Muscle of back (tissue), 13 donors: ENCODE data around the gene PIK3R3. TPM values are rescaled to one million over a fixed set of nuclear protein-coding genes. Genes with fewer than 3 reads are reported as not detected.

Experiments
- DNase-seq, 3 donors: peaks; one replicate each; pipeline versions ENCODE4 v3.0.0 to v3.0.0-alpha.2; 2013
- long read RNA-seq, 9 donors: transcript quantifications; one replicate each; lab custom pipeline, GENCODE V29; 2026
- polyA plus RNA-seq, 10 donors: library from polyadenylated mRNA; unstranded; fragments of 120-200 nt; gene quantifications; one replicate each; pipeline ENCODE4 v1.2.1, GENCODE V29; 2013; ENCODE audit not compliant: insufficient read length in 10 of 10

PIK3R3 gene
- 10 to 100 TPM; 12.5 to 21.9 (median 17.2) TPM for polyA plus RNA-seq
- long read RNA-seq, donor 1, full-length matches to known transcripts = 3 of 3 reads
- long read RNA-seq, donor 1, partial matches to known transcripts = 0 of 3 reads
- long read RNA-seq, donor 1, other reads (novel, unspliced or antisense) = 0 of 3 reads
- long read RNA-seq, donor 2 = 0 reads
- long read RNA-seq, donor 3 = 0 reads
- long read RNA-seq, donor 4, partial matches to known transcripts = 0 of 1 reads
- long read RNA-seq, donor 4, other reads (novel, unspliced or antisense) = 0 of 1 reads
- long read RNA-seq, donor 5, full-length matches to known transcripts = 3 of 3 reads
- long read RNA-seq, donor 5, partial matches to known transcripts = 0 of 3 reads
- long read RNA-seq, donor 5, other reads (novel, unspliced or antisense) = 0 of 3 reads
- long read RNA-seq, donor 6, full-length matches to known transcripts = 3 of 3 reads
- long read RNA-seq, donor 6, partial matches to known transcripts = 0 of 3 reads
- long read RNA-seq, donor 6, other reads (novel, unspliced or antisense) = 0 of 3 reads
- long read RNA-seq, donor 7, full-length matches to known transcripts = 1 of 1 reads
- long read RNA-seq, donor 7, partial matches to known transcripts = 0 of 1 reads
- long read RNA-seq, donor 7, other reads (novel, unspliced or antisense) = 0 of 1 reads
- long read RNA-seq, donor 8, full-length matches to known transcripts = 1 of 1 reads
- long read RNA-seq, donor 8, partial matches to known transcripts = 0 of 1 reads
- long read RNA-seq, donor 8, other reads (novel, unspliced or antisense) = 0 of 1 reads
- long read RNA-seq, donor 9 = 0 reads

DNA sequence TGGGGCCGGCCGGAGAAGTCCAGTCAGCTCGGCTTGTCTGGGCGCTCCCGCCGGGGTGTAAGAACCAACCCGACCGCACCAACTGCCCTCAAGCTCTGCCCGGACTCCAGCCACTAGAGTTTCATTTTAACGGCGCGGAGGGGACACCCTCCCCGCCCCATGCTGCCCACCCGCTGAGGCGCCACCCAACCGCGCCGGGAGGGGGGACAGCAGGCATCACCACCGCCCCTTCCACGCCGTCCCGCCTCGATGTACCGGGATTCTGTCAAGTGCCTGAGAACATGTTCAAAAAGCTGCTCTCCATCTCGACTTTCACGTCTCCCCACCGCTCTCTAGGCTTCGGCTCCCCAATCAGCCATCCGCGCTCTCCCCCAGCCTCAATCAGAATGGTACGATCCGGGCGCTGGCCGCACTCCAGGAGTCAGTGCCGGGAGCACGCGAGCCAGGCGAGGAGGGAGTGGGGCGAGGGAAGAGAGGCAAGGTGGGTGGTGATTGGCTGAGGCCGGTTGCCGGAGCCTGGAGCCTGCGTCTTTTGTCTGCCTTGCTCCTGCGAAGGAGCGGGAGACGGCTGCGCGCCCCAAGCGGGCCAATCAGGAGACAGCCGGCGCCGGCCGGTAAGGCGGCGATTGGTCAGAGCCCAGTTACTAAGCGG is at the start of gene PIK3R3:
TSS of gene PIK3R3 (minus strand) at position 101 of the 652 bp plus-strand sequence. CDS start 677 bp downstream, outside the sequence.
- peak; percentile 98 to 99 (median 99) for DNase-seq

DNA sequence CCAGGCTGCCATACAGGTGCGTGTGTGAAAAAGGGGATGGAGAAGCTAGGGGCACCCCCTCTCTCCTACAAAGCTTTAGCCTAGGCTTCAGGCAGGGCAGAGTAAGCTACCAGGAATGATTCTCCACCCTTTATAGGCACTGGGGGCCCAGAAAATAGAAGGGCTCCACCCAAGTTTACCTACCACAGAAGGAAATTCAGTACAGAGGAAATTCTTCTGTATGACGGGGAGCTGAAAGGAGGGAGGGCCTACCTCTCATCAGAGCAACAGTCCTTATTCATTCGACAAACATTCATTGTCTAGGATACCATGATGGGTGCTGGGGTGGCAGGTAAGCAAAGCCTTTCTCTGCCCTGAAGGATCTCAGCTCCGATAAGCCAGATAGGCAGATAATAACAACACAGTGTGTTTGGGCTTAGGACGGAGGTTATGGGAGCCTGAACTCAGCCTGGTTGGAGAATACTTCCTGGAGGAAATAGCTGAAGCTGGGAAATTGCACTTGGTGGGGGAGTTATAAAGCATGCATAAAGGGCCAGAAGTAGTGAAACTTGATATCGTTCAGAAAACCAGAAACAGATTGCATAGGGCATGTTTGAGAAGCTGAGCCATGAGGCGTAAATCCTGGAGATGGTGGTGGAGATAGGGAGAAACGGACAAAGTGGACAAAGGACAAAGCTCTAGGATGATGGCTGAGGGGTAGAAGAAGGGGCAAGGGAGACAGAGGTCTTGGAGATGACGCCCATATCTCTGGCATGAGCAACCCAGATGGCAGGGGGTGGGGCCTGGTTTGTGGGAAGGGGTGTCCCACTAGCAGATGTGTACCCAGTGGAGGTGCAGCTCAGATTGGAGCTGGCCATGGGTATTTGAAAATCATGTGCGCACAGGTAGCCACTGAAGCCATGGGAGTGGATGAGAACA is 49.2 kb upstream of the PIK3R3 start:
- DNase-seq = no peak

DNA sequence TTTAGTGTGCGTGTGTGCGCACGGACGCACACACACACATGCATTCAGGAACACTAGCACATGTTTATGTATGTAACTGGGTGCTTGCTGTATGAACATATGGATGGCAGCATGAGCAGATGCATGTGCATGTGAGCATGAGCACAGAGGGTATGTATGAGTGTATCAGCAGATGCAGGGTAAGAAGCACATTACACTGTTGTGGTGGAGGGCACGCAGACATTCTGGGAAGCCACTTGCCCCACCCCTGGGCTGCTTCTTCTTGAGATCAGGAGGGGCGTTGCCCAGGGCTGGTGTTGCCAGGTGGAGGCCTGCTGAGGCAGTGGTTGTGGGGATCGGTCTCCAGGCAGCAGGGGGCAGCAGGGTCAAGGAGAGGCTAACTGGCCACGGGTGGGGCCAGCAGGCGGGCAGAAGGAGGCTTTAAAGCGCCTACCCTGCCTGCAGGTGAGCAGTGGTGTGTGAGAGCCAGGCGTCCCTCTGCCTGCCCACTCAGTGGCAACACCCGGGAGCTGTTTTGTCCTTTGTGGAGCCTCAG is 47.7 kb upstream of the PIK3R3 start:
- DNase-seq = no peak

DNA sequence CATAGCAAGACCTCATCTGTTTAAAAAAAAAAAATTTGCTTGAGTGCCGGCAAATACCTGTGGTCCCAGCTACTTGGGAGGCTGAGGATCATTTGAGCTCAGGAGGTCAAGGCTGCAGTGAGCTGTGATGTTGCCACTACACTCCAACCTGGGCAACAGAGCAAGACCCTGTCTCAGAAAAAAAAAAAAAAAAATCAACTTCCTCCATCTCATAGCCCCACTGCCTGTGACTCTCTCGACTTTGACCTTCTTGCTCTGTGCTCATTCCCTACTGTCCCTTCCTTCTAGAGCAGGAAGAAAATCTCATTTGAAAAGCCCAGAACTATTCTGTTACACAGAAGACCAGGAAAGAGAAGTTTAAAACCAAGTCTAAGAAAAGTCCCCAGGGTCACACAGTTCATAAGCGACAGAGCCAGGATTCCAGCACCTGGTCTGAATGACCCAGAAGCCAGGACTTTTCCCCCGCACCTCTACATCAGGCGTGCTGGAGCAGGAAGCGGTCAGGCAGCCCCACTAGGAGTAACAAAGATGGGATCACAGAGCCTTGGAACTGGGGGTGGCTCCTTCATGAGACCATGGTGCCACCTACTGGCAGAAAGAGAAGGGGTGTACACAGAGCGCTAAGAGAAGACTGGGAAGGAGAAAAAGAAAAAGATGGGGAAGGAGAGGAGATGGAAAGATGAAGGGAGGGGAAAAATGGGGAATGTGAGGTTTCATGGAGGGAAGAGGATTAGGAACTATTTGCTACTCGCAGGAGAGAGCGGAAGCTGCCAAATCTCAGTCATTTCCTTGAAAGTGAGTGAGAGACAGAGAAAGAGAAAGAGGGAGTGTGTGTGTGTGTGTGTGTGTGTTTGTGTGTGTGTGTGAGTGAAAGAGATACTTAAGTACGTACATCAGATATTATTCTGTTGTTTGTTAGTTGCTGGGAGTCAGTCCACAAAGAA is 47.0 kb upstream of the PIK3R3 start:
- peak; percentile 84 to 93 (median 89) for DNase-seq

DNA sequence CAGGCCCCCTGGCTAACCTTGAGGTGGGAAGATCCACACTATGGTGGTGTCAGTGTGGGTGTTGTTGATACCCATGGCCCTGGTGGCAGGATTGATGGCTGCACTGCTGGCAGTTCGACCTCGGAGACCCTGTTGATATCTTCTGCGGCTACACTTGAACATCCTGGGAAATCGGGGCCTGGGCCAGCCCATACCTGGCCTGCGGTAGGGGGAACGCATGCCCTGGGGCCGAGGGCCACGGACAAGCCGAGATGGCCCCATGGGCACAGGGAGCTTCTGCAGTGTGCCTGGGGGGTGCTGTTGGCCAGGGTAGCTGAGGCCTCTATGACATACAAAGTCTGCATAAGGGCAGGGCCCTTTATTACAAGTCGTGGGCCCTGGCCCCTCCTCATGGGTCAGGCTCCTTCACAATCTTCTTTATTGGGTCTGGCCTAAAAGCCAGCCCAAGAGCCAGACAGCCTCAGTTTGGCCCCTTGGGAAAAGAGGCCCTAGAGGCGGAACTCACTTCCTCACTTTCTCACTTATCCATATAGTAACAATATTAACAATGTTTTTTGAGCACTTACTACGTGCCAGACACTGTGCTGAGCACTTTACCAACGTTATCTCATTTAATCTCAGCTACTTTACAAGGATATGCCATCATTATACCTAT is 43.9 kb upstream of the PIK3R3 start, which contains the start of gene P3R3URF:
TSS of gene P3R3URF (minus strand) at position 278 of the 655 bp plus-strand sequence. CDS start at position 261, 17 bp downstream.
- DNase-seq = no peak

DNA sequence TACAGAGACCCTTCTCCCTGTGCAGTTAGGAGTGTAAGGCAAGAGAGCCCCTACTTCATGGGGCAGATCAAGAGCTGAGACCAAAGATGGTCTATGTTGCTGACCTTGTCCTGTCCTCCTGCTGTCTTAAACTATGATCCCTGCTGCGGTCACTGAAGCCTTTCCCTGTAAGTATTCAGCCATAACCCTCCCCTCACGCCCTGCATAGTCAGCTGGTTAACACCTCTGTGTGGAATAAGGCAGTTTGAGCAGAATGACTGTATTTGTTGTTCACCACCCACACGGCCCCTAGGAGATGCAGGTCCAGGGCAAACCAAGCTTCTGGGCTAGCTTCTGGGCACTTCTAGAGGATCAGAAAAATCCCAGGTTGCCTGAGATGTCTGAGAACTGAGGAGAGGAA is 42.8 kb upstream of the PIK3R3 start:
- no peak for DNase-seq

DNA sequence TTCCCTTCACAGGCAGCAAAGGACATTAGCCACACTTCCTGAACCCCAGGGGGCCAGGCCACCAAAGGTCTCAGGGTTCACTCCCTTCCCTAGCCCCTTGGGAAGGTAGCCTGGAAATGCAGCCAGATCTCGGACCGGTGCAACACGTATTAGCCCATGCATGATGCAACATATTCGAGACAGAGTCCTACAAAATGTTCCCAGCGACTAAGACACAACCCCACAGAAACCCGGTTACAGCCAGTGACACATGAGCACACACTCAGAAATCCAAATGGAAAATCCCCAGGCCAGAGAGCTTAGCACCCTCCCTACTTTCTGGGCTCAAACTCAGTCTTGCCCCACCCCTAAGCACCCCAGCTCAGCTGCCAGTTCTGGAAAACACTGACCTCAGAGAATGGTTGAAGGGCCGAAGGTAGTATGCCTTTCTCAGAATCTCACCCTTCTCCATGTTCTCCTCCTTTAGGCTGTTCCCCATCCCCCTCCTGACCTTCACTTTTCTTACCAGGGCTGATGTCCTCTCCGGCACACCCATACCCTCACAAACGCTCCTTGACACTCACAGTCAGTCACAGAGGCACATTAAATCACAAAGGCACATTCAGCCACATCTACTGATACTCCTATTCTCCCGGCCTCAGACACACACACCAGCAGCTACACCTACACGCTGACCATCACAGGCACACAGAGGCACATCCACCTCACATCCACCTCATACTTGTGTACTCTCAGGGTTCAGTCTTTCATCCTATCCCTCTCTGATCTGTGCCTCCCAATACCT is 42.2 kb upstream of the PIK3R3 start, which contains the start of gene TSPAN1:
TSS of gene TSPAN1 (plus strand) at position 640 of the 784 bp plus-strand sequence. CDS start 6,021 bp downstream, outside the sequence.
- peak in 2 of 3 donors; percentile 9 to 39 for DNase-seq

DNA sequence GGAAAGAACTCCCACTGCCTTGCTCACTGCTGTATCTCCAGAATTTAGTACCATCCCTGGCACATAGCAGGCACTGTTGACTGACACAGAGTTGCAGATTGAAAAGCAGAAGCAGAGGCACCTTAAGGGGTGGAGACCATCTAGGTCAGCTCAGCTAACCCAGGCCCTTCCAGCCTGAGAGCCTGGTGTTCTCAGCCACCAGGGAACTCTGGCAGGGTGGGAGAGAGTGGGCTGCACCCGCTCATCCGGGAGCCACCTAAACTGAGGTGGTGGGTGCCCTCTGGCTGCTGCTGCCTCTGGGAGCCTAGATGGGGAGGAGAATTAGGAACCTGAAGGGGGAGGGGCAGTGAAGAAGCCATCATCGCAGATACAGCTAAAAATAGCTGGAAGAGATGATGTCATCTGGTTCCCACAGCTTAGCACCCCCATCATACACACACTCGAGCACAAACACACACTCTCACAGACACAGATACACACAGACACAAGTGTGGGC is 41.0 kb upstream of the PIK3R3 start:
- peak in 2 of 3 donors; percentile 15 to 55 for DNase-seq

DNA sequence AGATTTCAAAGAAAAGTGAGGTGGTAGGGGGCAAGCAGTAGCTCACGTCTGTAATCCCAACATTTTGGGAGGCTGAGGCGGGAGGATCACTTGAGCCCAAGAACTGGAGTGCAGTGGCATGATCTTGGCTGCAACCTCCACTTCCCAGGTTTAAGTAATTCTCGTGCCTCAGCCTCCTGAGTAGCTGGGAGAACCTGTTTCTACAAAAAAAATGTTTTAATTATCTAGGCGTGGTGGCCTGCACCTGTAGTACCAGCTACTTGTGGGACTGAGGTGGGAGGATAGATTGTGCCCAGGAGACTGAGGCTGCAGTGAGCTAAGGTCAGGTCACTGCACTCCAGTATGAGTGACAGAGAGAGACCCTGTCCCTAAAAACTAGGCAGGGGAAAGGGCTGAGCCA is 39.9 kb upstream of the PIK3R3 start:
- no peak for DNase-seq

DNA sequence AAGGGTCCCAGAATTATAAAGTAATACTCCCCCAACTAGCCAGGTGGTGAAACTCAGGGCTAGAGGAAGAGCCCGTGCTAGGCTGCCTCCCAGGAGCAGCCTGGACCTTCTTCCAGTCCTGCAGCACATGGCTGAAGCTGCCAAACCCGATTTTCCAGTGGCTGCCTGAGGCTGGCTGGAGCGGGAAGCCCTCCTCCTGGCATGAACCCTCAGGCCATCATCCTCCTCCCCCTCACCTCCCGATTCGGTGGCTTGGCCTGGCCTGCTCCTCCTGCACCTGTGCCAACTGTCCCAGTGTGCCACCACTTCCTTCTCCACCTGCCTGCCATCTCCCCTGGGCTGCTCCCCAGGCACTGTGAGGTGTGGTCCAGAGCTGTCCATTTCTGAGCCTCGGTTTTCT is 39.4 kb upstream of the PIK3R3 start:
- no peak for DNase-seq

DNA sequence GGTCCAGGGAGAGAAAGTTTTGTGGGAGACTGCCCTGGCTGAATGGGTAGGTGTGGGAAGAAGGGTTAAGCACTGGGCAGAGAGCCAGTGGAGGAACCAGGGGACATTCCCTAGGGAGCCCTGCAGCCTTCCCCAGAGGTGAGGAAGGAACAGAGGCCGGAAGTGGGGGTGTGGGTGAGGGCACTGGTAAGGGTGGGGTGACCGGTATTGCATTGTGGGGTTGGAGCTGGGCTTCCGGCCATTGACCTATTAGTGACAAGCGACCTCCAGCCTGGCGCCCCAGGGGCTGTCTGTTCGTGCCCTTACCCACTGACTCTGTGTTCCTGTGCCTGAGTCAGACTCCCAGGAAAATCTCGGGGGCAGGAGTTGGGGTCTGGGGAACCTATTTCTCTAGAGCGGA is 38.9 kb upstream of the PIK3R3 start:
- DNase-seq = no peak

DNA sequence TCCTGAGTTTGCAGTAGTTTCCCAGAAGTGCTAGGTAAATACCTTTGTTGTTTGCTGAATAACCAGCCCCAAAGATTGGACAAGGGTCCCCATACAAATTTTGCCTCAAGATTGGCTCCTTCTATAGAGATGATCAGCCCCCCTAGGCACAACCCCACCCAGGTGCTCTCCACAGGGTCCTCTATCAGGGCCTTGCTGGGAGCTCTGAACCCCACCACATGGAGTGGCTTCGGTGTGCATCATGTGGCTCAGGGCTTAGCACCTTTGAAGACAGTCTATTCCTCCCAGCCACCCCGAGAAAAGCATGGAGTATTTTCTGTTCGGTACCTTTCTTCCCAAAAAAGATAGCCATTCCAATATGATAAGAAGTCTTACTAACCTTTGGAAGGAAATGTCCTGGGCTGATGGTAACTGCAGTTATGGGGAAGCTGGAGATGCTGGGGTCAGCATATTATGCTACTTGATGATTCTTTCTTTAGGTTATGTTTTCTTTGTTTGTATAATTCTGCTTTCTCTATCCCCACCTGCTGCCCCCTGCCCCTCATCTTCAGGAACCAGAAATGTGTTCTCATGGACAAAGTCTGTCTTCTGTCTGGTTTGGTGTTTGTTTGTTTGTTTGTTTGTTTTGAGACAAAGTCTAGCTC is 37.5 kb upstream of the PIK3R3 start:
- no peak for DNase-seq

DNA sequence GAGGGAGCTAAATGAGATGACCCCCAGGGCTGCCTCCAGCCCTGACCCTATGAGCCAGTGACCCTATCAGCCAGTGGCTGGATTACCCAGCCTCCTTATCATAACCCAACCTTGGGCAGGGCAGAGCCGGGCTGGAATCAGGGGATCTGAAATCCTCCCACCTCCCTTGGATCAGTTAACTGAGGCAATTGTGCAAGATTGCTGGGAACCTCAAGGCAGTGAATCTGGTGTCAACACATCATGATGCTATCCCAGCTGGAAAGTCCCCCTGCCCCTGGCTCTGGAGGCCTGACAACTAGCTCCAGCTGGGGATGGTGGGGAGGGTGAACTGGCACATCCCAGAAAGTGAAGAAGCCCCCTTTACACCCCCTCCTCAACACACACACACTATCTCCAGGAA is 36.0 kb upstream of the PIK3R3 start:
- no peak for DNase-seq

DNA sequence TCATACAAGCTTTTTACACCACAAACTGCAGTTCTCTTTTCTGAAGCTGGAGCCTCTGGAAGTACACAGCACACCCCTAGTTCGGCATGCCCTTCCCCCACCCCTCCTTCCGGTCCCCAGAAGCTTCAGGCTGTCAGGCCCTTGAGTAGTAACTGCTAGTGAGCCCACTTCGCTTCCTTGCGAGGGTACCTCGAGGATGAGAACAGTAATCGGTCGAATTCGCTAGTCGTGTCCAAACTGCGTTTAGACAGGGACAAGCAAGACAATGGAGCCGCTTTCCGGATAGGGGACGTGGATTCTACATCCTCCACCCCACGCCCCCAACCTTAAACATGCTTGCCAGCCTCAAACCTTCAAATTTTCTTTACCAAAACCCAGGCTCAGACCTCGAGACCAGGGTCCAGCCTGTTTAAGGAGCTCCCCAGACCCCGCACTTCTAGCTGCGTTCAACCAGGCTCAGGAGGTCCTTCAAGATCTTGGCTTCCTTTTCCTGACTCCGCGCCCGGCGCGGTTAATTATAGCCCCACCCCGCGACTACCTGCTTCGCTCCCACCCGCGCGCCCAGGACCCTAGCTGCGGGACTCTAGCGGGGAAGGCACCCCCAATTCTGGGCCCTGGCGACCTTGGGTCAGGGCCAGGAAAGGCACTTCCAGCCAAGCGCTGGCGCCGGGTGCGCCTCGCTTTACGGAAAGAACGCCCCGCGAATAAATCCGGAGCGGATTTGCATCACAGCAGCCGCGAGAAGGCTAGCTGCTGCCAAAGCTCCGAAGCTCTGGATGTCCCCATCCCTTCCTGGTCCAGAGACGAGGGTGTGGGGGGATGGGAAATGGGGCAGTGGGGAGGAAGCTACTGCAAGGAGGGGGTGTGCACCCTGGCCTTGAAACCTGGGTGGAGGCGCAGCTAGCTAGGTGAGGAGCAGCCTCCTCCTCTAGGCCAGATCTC is 34.4 kb upstream of the PIK3R3 start:
- peak in 2 of 3 donors; percentile 29 to 71 for DNase-seq

DNA sequence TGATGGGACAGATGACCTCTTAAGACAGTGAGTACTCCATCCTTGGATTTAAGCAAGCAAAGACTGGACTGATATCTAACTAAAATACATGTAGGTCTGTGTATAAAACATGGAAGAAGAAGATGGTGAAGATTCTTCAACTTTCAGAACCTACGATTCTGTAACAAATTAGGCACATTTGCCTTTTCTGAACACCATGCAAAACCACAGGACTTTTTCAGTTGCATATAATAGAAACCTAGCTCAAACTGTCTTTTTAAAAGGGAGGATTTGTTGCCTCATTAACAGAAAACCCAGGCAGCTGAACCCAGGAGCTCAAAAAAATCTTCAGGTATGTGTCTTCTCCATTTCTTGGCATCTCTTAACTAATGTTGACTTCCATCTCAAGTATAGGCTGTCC is 27.8 kb upstream of the PIK3R3 start:
- DNase-seq = no peak

DNA sequence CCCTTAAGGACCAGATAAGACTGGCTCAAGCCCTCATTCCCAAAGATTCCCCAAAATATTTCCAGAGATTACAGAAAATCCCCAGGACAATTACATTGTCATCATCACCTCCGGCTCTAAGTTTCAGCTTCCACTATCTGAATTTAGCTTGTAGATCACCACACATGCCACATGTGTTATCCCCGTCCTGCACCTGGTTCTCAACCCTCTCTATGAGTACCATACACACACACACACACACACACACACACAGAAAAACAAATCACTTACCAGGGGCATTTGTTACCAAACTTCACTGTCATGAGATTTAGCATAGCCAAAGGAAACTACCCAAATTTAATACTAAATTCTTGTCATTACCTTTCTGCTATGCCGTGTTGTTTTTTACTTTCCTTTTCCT is 27.1 kb upstream of the PIK3R3 start:
- no peak for DNase-seq
